WTC11 (cell line): ENCODE measurements around the gene DESI2. TPM values are rescaled to one million over a fixed set of nuclear protein-coding genes. Genes with fewer than 3 reads are reported as not detected.

Source experiments
- ATAC-seq: fragments of 200-7000 bp; cut with Tn5 transposase; 2 replicates; pipeline ENCODE4 v1.10.0; 2021; ENCODE audit warnings: mild to moderate bottlenecking, moderate library complexity
- CTCF ChIA-PET: fragments of 300-600 bp; sonication (Branson Sonifier 250); formaldehyde crosslinking; loops from one replicate; lab custom pipeline; 2021; ENCODE audit warnings: antibody characterized with exemption; lab: Charles Lee
- POLR2A ChIA-PET: fragments of 350-600 bp; sonication (Branson Sonifier 250); formaldehyde crosslinking; loops from one replicate; lab custom pipeline; 2021; ENCODE audit warnings: antibody characterized with exemption; lab: Charles Lee
- DNase-seq: peaks from one replicate; pipeline ENCODE4 v3.0.0; 2021; ENCODE audit warnings: low spot score
- H3K27ac Mint-ChIP-seq: 2 replicates; pipeline ENCODE4 v1.8.0; 2021; ENCODE audit warnings: mixed read lengths
- H3K27me3 Mint-ChIP-seq: 2 replicates; pipeline ENCODE4 v1.8.0; 2021; ENCODE audit warnings: low read depth, mild to moderate bottlenecking, moderate library complexity, mixed read lengths
- H3K36me3 Mint-ChIP-seq: 2 replicates; pipeline ENCODE4 v1.8.0; 2021; ENCODE audit warnings: mixed read lengths
- H3K4me1 Mint-ChIP-seq: 2 replicates; pipeline ENCODE4 v1.8.0; 2022; ENCODE audit warnings: mixed read lengths
- H3K4me3 Mint-ChIP-seq: 2 replicates; pipeline ENCODE4 v1.8.0; 2021; ENCODE audit warnings: mild to moderate bottlenecking, moderate library complexity, mixed read lengths
- H3K9me3 Mint-ChIP-seq: 2 replicates; pipeline ENCODE4 v1.8.0; 2021; ENCODE audit warnings: mixed read lengths
- TCF7 ChIP-seq: sonication (generic); formaldehyde crosslinking; IDR thresholded peaks from 2 replicates; pipeline ENCODE4 v1.8.0; 2022; ENCODE audit warnings: mild to moderate bottlenecking, low read depth, missing genetic modification reagents, moderate library complexity
- USF2 ChIP-seq: sonication (generic); formaldehyde crosslinking; IDR thresholded peaks from 2 replicates; pipeline ENCODE4 v1.8.1; 2023; ENCODE audit warnings: mild to moderate bottlenecking, missing genetic modification reagents, moderate library complexity
- ZBTB43 ChIP-seq: sonication (generic); formaldehyde crosslinking; IDR thresholded peaks from 2 replicates; pipeline ENCODE4 v1.8.1; 2023; ENCODE audit warnings: mild to moderate bottlenecking, missing genetic modification reagents
- ZMAT4 ChIP-seq: fragments of 250-450 bp; sonication (Bioruptor Pico); IDR thresholded peaks from 2 replicates; pipeline ENCODE4 v1.9.0; 2021; ENCODE audit warnings: mild to moderate bottlenecking
- ZNF121 ChIP-seq: sonication (generic); formaldehyde crosslinking; IDR thresholded peaks from 2 replicates; pipeline ENCODE4 v1.8.0; 2023; ENCODE audit warnings: missing genetic modification reagents
- ZNF281 ChIP-seq: sonication (generic); formaldehyde crosslinking; IDR thresholded peaks from 2 replicates; pipeline ENCODE4 v1.8.0; 2023; ENCODE audit warnings: mild to moderate bottlenecking, missing genetic modification reagents
- ZNF423 ChIP-seq: fragments of 250-450 bp; sonication (Bioruptor Pico); IDR thresholded peaks from 2 replicates; pipeline ENCODE4 v2.1.2; 2022; ENCODE audit warnings: mild to moderate bottlenecking, moderate library complexity
- total RNA-seq: library from RNA; stranded (reverse); gene quantifications from 3 replicates; pipeline ENCODE4 v1.2.3, GENCODE V29; 2021
- TF ChIP-seq, protein P1 (sequence below): sonication (generic); formaldehyde crosslinking; conservative IDR thresholded peaks from 2 replicates; pipeline ENCODE4 v1.8.1; 2023; ENCODE audit warnings: mild to moderate bottlenecking, low read depth, missing genetic modification reagents, moderate library complexity
- TF ChIP-seq, protein P2 (sequence below): fragments of 250-450 bp; sonication (Bioruptor Pico); IDR thresholded peaks from 2 replicates; pipeline ENCODE4 v1.9.0; 2021; ENCODE audit warnings: mild to moderate bottlenecking, borderline replicate concordance
- TF ChIP-seq, protein P3 (sequence below): fragments of 200-600 bp; IDR thresholded peaks from 2 replicates; pipeline ENCODE4 v1.8.0; 2022; ENCODE audit warnings: antibody characterized with exemption
- TF ChIP-seq, protein P4 (sequence below): fragments of 250-450 bp; sonication (Bioruptor Pico); IDR thresholded peaks from 2 replicates; pipeline ENCODE4 v1.9.0; 2021; ENCODE audit warnings: mild to moderate bottlenecking

The DESI2 gene
- total RNA-seq, 1 experiment from 2014 or later = 108 TPM

GRCh38 chr1:244652623-244653438, at the start of gene DESI2 (continued):
- no peak for TF ChIP-seq ZBTB43
- TF ChIP-seq ZNF281 (CRISPR knock-in tag) = no peak
- TF ChIP-seq, protein P1, sequence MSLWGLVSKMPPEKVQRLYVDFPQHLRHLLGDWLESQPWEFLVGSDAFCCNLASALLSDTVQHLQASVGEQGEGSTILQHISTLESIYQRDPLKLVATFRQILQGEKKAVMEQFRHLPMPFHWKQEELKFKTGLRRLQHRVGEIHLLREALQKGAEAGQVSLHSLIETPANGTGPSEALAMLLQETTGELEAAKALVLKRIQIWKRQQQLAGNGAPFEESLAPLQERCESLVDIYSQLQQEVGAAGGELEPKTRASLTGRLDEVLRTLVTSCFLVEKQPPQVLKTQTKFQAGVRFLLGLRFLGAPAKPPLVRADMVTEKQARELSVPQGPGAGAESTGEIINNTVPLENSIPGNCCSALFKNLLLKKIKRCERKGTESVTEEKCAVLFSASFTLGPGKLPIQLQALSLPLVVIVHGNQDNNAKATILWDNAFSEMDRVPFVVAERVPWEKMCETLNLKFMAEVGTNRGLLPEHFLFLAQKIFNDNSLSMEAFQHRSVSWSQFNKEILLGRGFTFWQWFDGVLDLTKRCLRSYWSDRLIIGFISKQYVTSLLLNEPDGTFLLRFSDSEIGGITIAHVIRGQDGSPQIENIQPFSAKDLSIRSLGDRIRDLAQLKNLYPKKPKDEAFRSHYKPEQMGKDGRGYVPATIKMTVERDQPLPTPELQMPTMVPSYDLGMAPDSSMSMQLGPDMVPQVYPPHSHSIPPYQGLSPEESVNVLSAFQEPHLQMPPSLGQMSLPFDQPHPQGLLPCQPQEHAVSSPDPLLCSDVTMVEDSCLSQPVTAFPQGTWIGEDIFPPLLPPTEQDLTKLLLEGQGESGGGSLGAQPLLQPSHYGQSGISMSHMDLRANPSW = no peak
- no peak for TF ChIP-seq TCF7
- TF ChIP-seq, protein P2, sequence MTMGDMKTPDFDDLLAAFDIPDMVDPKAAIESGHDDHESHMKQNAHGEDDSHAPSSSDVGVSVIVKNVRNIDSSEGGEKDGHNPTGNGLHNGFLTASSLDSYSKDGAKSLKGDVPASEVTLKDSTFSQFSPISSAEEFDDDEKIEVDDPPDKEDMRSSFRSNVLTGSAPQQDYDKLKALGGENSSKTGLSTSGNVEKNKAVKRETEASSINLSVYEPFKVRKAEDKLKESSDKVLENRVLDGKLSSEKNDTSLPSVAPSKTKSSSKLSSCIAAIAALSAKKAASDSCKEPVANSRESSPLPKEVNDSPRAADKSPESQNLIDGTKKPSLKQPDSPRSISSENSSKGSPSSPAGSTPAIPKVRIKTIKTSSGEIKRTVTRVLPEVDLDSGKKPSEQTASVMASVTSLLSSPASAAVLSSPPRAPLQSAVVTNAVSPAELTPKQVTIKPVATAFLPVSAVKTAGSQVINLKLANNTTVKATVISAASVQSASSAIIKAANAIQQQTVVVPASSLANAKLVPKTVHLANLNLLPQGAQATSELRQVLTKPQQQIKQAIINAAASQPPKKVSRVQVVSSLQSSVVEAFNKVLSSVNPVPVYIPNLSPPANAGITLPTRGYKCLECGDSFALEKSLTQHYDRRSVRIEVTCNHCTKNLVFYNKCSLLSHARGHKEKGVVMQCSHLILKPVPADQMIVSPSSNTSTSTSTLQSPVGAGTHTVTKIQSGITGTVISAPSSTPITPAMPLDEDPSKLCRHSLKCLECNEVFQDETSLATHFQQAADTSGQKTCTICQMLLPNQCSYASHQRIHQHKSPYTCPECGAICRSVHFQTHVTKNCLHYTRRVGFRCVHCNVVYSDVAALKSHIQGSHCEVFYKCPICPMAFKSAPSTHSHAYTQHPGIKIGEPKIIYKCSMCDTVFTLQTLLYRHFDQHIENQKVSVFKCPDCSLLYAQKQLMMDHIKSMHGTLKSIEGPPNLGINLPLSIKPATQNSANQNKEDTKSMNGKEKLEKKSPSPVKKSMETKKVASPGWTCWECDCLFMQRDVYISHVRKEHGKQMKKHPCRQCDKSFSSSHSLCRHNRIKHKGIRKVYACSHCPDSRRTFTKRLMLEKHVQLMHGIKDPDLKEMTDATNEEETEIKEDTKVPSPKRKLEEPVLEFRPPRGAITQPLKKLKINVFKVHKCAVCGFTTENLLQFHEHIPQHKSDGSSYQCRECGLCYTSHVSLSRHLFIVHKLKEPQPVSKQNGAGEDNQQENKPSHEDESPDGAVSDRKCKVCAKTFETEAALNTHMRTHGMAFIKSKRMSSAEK (CRISPR knock-in tag) = no peak
- TF ChIP-seq ZMAT4 (CRISPR knock-in tag) = no peak
- no peak for TF ChIP-seq ZNF423

GRCh38 chr1:244603498-244603897, 49.4 kb upstream of the DESI2 start:
- TF ChIP-seq ZNF121 (CRISPR knock-in tag) (peak; percentile 59; the same call in 1 of the 2 replicates), USF2 (CRISPR knock-in tag) (no peak)
- TF ChIP-seq, protein P3, sequence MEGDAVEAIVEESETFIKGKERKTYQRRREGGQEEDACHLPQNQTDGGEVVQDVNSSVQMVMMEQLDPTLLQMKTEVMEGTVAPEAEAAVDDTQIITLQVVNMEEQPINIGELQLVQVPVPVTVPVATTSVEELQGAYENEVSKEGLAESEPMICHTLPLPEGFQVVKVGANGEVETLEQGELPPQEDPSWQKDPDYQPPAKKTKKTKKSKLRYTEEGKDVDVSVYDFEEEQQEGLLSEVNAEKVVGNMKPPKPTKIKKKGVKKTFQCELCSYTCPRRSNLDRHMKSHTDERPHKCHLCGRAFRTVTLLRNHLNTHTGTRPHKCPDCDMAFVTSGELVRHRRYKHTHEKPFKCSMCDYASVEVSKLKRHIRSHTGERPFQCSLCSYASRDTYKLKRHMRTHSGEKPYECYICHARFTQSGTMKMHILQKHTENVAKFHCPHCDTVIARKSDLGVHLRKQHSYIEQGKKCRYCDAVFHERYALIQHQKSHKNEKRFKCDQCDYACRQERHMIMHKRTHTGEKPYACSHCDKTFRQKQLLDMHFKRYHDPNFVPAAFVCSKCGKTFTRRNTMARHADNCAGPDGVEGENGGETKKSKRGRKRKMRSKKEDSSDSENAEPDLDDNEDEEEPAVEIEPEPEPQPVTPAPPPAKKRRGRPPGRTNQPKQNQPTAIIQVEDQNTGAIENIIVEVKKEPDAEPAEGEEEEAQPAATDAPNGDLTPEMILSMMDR = peak; percentile 74
- TF ChIP-seq, protein P4, sequence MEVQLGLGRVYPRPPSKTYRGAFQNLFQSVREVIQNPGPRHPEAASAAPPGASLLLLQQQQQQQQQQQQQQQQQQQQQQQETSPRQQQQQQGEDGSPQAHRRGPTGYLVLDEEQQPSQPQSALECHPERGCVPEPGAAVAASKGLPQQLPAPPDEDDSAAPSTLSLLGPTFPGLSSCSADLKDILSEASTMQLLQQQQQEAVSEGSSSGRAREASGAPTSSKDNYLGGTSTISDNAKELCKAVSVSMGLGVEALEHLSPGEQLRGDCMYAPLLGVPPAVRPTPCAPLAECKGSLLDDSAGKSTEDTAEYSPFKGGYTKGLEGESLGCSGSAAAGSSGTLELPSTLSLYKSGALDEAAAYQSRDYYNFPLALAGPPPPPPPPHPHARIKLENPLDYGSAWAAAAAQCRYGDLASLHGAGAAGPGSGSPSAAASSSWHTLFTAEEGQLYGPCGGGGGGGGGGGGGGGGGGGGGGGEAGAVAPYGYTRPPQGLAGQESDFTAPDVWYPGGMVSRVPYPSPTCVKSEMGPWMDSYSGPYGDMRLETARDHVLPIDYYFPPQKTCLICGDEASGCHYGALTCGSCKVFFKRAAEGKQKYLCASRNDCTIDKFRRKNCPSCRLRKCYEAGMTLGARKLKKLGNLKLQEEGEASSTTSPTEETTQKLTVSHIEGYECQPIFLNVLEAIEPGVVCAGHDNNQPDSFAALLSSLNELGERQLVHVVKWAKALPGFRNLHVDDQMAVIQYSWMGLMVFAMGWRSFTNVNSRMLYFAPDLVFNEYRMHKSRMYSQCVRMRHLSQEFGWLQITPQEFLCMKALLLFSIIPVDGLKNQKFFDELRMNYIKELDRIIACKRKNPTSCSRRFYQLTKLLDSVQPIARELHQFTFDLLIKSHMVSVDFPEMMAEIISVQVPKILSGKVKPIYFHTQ (CRISPR knock-in tag) = no peak
- H3K36me3 Mint-ChIP-seq = no peaks in the 10 kb centered on the region
- ATAC-seq (no peak), DNase-seq (no peak)
- peaks cover 8% of the 10 kb centered on the region; the same call in 1 of the 2 replicates for H3K9me3 Mint-ChIP-seq
- H3K4me3 Mint-ChIP-seq = no peak overlapping the region
- no peaks in the 10 kb centered on the region for H3K27me3 Mint-ChIP-seq
- H3K27ac Mint-ChIP-seq = no peak overlapping the region
- POLR2A ChIA-PET = interaction anchor here (0.8 to 1.7 kb wide), 2 partner anchors 49 to 231 kb away, joined by 3 to 6 read pairs; no protein-coding TSS in a partner anchor
- CTCF ChIA-PET = interaction anchor here (0.5 to 2.8 kb wide), 26 partner anchors 9 to 1078 kb away, joined by 3 to 34 read pairs (median 4); partner anchors contain the start of genes COX20 and DESI2
- peaks cover 6% of the 10 kb centered on the region for H3K4me1 Mint-ChIP-seq
